Adrenal gland (tissue), 5 donors: Measurements from ENCODE around the gene FHOD3.

Experiments
- POLR2A ChIP-seq, 2 donors: fragments of 450-650 bp; IDR thresholded peaks; one replicate each; pipeline ENCODE4 v1.6.1; 2017; ENCODE audit warnings: antibody characterized with exemption in 2 of 2, mild to moderate bottlenecking in 2 of 2, moderate library complexity in 1 of 2
- TF ChIP-seq, protein P1 (sequence below), 6 experiments: fragments of 450-650 bp in 4 of 6; fragments of 200-600 bp in 2 of 6; sonication (generic) in 1 of 6; IDR thresholded peaks; 1 replicate in 5 of 6; 2 replicates in 1 of 6; pipeline versions ENCODE4 v1.5.1 to v1.8.0; 2016 to 2021; ENCODE audit warnings: antibody characterized with exemption in 6 of 6, mild to moderate bottlenecking in 2 of 6, moderate library complexity in 1 of 6
- donor health status: DM: no; HTN: no; CAD: no.

DNA sequence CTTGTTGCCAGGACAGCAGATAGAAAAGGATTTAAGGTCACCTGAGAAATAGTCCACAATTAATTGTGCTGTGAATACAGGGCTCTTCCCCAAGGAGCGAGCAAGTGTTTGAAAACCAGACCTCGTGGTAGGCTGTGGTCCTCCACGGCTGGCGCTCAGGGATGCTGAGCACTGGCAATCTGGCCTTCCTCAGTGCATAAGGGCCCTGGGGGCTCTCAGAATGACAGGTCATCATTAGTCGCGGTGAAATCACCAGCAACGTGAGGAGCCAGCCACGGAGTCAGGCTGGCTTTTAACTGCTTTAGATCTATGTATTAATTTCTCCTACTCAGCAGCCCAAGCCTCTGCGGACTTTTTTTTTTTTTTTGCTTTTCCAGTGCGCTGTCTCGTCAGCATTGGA lies 148.5 kb downstream of the FHOD3 start:
- TF ChIP-seq, protein P1, sequence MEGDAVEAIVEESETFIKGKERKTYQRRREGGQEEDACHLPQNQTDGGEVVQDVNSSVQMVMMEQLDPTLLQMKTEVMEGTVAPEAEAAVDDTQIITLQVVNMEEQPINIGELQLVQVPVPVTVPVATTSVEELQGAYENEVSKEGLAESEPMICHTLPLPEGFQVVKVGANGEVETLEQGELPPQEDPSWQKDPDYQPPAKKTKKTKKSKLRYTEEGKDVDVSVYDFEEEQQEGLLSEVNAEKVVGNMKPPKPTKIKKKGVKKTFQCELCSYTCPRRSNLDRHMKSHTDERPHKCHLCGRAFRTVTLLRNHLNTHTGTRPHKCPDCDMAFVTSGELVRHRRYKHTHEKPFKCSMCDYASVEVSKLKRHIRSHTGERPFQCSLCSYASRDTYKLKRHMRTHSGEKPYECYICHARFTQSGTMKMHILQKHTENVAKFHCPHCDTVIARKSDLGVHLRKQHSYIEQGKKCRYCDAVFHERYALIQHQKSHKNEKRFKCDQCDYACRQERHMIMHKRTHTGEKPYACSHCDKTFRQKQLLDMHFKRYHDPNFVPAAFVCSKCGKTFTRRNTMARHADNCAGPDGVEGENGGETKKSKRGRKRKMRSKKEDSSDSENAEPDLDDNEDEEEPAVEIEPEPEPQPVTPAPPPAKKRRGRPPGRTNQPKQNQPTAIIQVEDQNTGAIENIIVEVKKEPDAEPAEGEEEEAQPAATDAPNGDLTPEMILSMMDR (IDR thresholded peaks at IDR 0.05): no peak
- TF ChIP-seq POLR2A (IDR thresholded peaks at IDR 0.05): no peak
